Left lung (tissue), 10 donors: ENCODE measurements around the gene MEOX2. TPM values are rescaled to one million over a fixed set of nuclear protein-coding genes. Genes with fewer than 3 reads are reported as not detected.

ENCODE experiments used
- ATAC-seq: fragments of 200-7000 bp; cut with Tn5 transposase; one replicate; pipeline ENCODE4 v1.9.1; 2020; ENCODE audit warnings: moderate library complexity
- DNase-seq, 4 donors: peaks; one replicate each; pipeline ENCODE4 v3.0.0-alpha.2; 2013 to 2020
- H3K27ac ChIP-seq, 2 donors: fragments of 200-600 bp; sonication (generic) in 1 of 2; one replicate each; pipeline versions ENCODE4 v1.5.0 to v1.8.0; 2020 to 2021
- H3K27me3 ChIP-seq, 2 donors: fragments of 200-600 bp; sonication (generic) in 1 of 2; one replicate each; pipeline versions ENCODE4 v1.5.0 to v1.8.0; 2020 to 2021
- H3K36me3 ChIP-seq, 2 donors: fragments of 200-600 bp; sonication (generic) in 1 of 2; one replicate each; pipeline versions ENCODE4 v1.5.0 to v1.8.0; 2020 to 2021
- H3K4me1 ChIP-seq, 2 donors: fragments of 200-600 bp; one replicate each; pipeline ENCODE4 v1.8.0; 2021
- H3K4me3 ChIP-seq, 2 donors: fragments of 200-600 bp; sonication (generic) in 1 of 2; one replicate each; pipeline versions ENCODE4 v1.5.0 to v1.8.0; 2020 to 2021; ENCODE audit warnings: mild to moderate bottlenecking in 1 of 2
- H3K9me3 ChIP-seq, 2 donors: fragments of 200-600 bp; sonication (generic) in 1 of 2; one replicate each; pipeline versions ENCODE4 v1.5.0 to v1.8.0; 2020 to 2021
- intact Hi-C, 2 donors: fragments of 100-400 bp; cut with DNase I; formaldehyde crosslinking; loops; one replicate each; pipeline versions ENCODE4 v1.11.2 to v1.14.2; 2022
- polyA plus RNA-seq, 6 donors: library from polyadenylated mRNA; unstranded; fragments of 120-200 nt; gene quantifications; one replicate each; pipeline ENCODE4 v1.2.1, GENCODE V29; 2013; ENCODE audit not compliant: insufficient read length in 6 of 6
- total RNA-seq, 2 donors: library from RNA; stranded (reverse); fragmentation: NEBNext Ultra II Directional; extraction: Animal tissue kit (Norgen Biotek cat#: 25700); gene quantifications; one replicate each; pipeline ENCODE4 v1.2.1, GENCODE V29; 2021
- TF ChIP-seq, protein P1 (sequence below), 2 donors: fragments of 200-600 bp; sonication (generic) in 1 of 2; IDR thresholded peaks; one replicate each; pipeline versions ENCODE4 v1.5.0 to v1.8.0; 2021; ENCODE audit warnings: antibody characterized with exemption in 2 of 2
- donor health status: DM: no; HTN: yes; CAD: no.
- donor health status: DM: no; HTN: no; CAD: no.

Gene MEOX2
- total and polyA plus RNA-seq, 8 donors, result 25.2 to 224 (median 174) TPM

DNA sequence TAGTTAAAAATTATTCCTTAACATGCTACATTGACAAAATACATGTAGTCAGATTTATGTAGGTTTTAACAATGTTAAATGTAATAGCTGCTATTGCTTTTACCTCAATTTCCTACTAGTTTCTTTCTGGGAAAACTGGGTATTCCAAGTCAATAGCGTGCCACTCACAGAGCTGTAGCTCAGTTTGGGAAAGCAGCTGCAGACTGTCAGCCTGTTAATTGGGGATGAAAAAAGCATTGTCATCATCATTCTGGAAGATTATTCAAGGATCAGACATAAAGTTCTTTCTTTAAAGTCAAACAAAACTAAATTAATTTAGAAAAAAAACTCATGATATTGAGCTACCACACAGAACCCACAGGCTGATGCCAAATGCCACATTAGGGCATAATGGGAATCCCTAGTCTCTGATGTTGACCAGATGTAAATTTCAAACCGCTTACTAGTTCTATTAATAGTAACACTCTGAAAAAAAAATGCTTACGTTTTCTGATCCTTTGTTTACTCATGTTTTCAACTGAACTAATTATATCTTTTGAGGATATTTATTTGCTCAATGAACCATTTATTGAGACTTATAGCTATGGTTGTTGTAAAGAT, 105.0 kb downstream of the MEOX2 start:
- peaks cover 0 to 13% of the 10 kb centered on the region in 2 donors for H3K9me3 ChIP-seq
- H3K4me3 ChIP-seq, result no peak overlapping the region
- ATAC-seq (no peak), DNase-seq (no peak)
- no peaks in the 10 kb centered on the region for H3K27me3 ChIP-seq
- no peak overlapping the region for H3K27ac ChIP-seq
- intact Hi-C loops, result no loop called here
- TF ChIP-seq, protein P1, sequence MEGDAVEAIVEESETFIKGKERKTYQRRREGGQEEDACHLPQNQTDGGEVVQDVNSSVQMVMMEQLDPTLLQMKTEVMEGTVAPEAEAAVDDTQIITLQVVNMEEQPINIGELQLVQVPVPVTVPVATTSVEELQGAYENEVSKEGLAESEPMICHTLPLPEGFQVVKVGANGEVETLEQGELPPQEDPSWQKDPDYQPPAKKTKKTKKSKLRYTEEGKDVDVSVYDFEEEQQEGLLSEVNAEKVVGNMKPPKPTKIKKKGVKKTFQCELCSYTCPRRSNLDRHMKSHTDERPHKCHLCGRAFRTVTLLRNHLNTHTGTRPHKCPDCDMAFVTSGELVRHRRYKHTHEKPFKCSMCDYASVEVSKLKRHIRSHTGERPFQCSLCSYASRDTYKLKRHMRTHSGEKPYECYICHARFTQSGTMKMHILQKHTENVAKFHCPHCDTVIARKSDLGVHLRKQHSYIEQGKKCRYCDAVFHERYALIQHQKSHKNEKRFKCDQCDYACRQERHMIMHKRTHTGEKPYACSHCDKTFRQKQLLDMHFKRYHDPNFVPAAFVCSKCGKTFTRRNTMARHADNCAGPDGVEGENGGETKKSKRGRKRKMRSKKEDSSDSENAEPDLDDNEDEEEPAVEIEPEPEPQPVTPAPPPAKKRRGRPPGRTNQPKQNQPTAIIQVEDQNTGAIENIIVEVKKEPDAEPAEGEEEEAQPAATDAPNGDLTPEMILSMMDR (IDR thresholded peaks at IDR 0.05), result no peak
- no peaks in the 10 kb centered on the region for H3K4me1 ChIP-seq
- no peaks in the 10 kb centered on the region for H3K36me3 ChIP-seq

DNA sequence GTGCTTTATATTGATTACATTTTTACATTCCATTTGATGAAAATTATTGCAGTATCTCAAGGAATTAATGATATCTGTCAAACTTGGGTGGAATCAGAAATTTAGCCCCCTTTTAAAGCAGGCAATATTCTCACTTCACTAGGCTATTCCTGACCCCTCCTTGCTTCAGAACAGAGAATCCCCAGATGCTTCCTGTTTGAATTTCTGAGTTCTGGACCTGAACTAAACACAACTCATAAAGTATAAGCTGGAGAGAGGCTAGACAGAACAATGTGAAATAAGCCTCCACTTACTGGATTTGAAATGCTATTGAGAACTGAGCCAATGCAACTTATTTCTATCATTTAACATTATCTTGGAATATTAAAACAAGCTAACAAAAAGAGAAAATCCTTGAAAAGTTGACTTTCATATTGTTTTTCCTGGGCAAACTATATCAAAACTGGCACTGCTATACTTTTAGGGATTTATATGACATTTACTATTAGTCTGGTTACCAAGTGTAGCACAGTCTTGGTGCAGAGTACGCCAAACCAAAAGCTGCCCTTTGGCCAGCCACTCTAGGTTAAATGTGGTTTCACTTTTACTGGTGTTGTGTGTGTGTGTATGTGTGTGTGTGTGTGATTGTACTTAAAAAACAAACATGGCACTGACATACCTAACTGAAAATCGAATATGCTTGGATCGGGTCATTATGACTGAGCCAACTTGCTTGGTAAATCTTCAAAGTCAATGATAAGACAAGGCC, 105.7 kb downstream of the MEOX2 start:
- Histone ChIP-seq H3K36me3 (no peaks in the 10 kb centered on the region), H3K4me3 (no peak overlapping the region), H3K27ac (no peak overlapping the region), H3K27me3 (no peaks in the 10 kb centered on the region), H3K9me3 (peaks cover 0 to 13% of the 10 kb centered on the region in 2 donors), H3K4me1 (no peaks in the 10 kb centered on the region)
- TF ChIP-seq, protein P1 (IDR thresholded peaks at IDR 0.05), result no peak
- DNase-seq (no peak), ATAC-seq (no peak)
- intact Hi-C loops, result no loop called here

DNA sequence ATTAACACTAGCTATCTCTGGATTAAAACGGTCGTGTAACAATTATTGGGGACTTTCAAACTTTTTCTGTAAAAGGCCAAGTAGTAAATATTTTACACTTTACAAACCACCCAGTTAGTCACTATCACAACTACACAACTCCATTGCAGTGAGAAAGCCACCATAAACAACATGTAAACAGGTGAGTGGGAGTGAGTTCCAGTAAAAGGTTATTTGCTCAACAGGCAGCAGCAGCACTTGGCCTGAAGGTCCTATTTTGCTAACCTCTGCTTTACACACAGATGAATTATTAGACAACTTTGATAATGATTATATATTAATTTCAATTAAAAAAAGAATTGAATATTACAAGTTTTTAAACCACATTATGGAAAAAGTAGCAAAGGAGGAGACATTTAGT, 108.9 kb downstream of the MEOX2 start:
- no peaks in the 10 kb centered on the region for H3K27me3 ChIP-seq
- no peak overlapping the region for H3K27ac ChIP-seq
- H3K4me3 ChIP-seq, result no peak overlapping the region
- TF ChIP-seq, protein P1 (IDR thresholded peaks at IDR 0.05), result no peak
- no peaks in the 10 kb centered on the region for H3K4me1 ChIP-seq
- no peaks in the 10 kb centered on the region for H3K36me3 ChIP-seq
- intact Hi-C loops, result no loop called here
- DNase-seq (no peak), ATAC-seq (no peak)
- H3K9me3 ChIP-seq, result no peaks in the 10 kb centered on the region

GRCh38 chr7:15571301-15571878, 115.1 kb downstream of the MEOX2 start:
- TF ChIP-seq, protein P1 (IDR thresholded peaks at IDR 0.05), result no peak
- H3K27ac ChIP-seq, result no peak overlapping the region
- H3K27me3 ChIP-seq, result no peaks in the 10 kb centered on the region
- no peak overlapping the region for H3K4me3 ChIP-seq
- ATAC-seq (no peak), DNase-seq (no peak)
- no peaks in the 10 kb centered on the region for H3K36me3 ChIP-seq
- intact Hi-C loops, result no loop called here
- H3K9me3 ChIP-seq, result peaks cover 0 to 2% of the 10 kb centered on the region in 2 donors
- H3K4me1 ChIP-seq, result no peaks in the 10 kb centered on the region

- intact Hi-C loops, result no loop called here
Measured at GRCh38 chr7:15567652-15568051, 118.8 kb downstream of the MEOX2 start.

More at GRCh38 chr7:15567652-15568051, 118.8 kb downstream of the MEOX2 start:
- no peaks in the 10 kb centered on the region for H3K36me3 ChIP-seq
- no peak for ATAC-seq
- H3K4me3 ChIP-seq, result no peak overlapping the region
- TF ChIP-seq, protein P1 (IDR thresholded peaks at IDR 0.05), result no peak
- peaks cover 0 to 2% of the 10 kb centered on the region in 2 donors for H3K9me3 ChIP-seq
- no peaks in the 10 kb centered on the region for H3K4me1 ChIP-seq
- H3K27ac ChIP-seq, result no peak overlapping the region
- H3K27me3 ChIP-seq, result no peaks in the 10 kb centered on the region
- no peak for DNase-seq
